DMS53 (cell line): ENCODE measurements around the gene POLDIP2.
A peak's percentile ranks its signal among the peaks of the same experiment; 100 is the strongest.

ENCODE experiments used
- DNase-seq: peaks from one replicate; lab custom pipeline; 2025; lab: John Stamatoyannopoulos, UW

The POLDIP2 gene

GRCh38 chr17:28335959-28336871 lies 21.1 kb downstream of the POLDIP2 start:
- DNase-seq, result peak; percentile 72

GRCh38 chr17:28335201-28335958 lies 21.9 kb downstream of the POLDIP2 start, which contains the start of the genes IFT20 and TNFAIP1:
Gene IFT20, minus strand, starts transcription at chr17:28335472. Its CDS starts 3,487 bp downstream, at chr17:28331985.
Gene TNFAIP1, plus strand, starts transcription at chr17:28335761. Its CDS starts 3,761 bp downstream, at chr17:28339522.
- peak; percentile 99 for DNase-seq

- DNase-seq, result peak; percentile 69
Observed at GRCh38 chr17:28334666-28335200, 22.6 kb downstream of the POLDIP2 start.

DNA sequence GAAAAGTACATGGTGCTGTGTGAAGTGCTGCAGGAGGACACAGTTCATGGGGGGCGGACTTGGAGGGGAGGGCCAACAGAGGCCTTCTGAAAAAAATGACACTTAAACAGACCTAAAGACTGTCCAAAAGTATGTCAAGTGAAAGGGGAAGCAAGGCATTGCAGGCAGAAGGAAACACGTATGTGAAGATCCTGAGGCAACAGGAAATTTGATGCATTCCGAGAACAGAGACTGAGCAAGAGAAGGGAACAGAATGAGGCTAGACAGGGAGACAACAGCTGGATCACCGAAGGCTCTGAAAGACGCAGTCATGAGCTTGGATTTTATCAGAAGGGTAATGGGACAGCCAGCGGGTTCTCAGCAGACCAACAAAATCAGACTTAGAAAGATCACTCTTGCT lies 23.2 kb downstream of the POLDIP2 start:
- no peak for DNase-seq

- DNase-seq, result no peak
Observed at GRCh38 chr17:28333083-28333746, 24.1 kb downstream of the POLDIP2 start.

DNA sequence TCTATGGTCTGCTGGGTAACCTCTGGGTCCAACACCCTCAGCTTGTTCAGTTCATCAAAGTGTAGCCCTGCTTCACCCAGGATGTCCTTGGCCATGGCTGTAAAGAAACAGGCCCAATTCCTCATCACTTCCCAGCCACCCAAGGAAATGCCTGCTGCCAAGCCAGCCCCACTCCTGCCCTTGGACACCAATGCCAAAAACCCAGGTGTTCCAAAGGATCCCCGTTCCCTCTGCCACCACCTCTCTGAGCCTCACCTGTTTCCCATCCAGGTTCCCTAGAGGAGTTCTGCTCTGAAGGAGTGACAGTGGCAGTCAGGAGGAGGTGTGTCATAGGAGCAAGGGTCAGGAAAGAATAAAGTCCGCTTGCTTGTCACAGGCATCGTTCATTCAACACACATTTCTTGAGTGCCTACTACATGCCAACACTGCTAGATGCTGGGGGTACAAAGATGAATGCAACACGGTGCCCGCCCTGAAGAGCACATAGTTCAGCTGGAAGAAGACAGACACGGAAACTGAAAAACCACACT lies 25.4 kb downstream of the POLDIP2 start:
- no peak for DNase-seq

- no peak for DNase-seq
Observed at GRCh38 chr17:28330671-28331070, 26.7 kb downstream of the POLDIP2 start.

- DNase-seq, result no peak
Observed at GRCh38 chr17:28328325-28328724, 29.0 kb downstream of the POLDIP2 start.

DNA sequence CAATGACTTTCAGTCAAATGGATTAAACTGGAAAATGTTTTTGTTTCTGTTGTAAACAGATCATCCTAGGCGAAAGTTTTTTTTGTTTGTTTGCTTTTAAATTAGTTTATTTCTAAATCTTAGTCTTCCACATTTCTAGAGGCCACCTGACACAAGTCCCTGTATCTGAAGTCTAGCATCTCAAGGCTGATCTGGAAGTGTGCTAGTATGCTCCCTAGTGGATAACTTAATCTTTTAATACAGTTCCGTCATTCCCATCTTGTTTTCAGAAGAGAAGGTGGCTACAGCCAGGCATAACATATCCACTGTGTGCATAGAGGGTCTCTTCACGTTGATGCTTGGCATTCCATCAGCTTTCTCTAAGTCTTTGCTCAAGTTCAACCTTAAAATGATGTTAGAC lies 29.6 kb downstream of the POLDIP2 start:
- no peak for DNase-seq

GRCh38 chr17:28327031-28327607 lies 30.2 kb downstream of the POLDIP2 start:
- DNase-seq, result peak; percentile 53

DNA sequence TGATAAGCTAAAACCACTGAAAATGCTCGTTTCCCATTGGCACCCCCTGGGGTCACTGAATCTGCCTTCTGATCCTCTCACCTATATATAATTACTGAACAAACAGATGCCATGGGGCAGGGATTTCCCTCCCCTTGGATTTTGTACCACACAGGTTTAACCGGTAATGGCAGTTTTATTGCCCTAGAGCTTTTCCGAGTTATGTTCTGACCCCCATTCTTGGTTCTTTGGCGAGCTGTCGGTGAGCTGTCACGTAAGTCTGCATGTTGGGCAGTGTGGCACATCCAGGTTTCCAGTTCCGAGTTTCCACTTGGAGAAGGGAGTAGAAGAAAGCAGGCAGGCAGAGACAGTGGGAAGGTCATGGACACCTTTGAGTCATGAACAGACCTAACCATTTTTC lies 31.2 kb downstream of the POLDIP2 start:
- peak; percentile 68 for DNase-seq

DNA sequence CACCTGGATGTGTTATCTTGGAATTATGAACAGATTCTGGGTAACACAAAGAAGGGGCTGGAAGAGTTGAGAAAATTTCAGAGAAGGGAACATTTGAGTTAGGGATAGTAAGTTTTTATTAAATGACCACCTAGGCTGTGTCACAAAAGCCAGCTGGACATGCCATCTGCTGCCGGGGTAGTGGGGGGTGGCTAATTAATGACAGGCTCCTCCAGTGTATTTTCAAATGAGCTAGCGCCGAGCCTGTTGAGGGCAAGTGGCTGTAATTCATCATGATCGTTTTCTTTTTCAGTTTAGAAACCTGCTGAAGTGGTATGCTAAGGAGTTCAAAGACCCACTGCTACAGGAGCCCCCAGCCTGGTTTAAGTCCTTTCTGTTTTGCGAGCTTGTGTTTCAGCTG lies 32.1 kb downstream of the POLDIP2 start:
- DNase-seq, result no peak

DNA sequence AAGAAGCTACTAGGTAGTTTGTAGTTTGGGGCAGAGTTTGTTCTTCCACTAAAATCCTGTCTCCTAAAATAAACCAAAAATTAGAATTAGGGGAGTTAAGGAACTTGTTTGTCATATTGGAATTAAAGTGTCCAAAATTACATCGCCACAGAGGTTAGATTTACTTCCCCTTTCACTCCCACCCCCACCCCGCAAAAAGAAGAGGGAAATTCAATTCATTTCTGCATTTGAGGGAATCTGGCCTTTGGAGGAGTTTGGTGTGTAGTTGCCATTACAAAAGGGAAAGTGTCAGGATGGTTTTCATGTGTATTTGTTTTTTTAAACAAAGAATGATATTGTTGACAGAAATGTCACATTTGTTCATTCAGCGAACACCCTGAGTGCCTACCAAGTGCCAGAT lies 32.5 kb downstream of the POLDIP2 start:
- no peak for DNase-seq

- no peak for DNase-seq
Observed at GRCh38 chr17:28324267-28324745, 33.0 kb downstream of the POLDIP2 start.

DNA sequence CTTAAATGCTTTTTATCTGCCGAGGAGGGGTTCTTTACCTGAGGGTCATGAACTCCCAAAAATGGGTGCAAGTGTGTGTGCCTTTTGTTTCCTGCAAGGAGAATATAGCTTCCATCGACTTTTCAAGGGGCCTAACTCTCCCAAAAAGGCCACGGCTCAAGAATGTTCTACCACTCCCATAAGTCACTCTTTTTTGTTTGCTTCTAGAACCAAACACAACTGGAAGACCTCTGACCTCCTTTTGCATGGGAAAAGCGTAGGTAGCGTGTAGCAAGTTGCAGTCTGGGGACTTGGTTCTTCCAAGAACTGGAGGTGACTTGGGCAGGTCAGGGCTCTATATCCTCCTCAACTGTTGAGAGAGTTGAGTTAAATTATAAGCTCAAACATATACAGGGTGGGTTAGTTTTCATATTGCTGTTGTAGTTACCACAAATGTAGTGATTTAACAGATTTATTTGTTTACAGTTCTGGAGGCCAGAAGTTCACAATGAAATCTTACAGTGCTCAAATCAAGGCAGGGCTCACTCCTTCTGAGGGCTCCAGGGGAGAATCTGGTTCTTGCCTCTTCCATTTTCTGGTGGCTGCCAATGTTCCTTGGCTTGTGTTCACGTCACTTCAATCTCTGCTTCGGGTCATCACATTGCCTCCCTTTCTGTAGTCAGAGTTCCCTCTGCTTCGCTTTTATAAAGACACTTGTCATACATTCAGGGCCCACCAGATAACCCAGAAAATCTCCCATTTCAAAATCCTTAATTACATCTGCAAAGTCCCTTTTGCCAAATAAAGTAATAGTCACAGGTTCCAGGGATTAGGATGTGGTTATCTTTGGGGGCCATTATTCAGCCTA lies 36.9 kb downstream of the POLDIP2 start:
- no peak for DNase-seq

DNA sequence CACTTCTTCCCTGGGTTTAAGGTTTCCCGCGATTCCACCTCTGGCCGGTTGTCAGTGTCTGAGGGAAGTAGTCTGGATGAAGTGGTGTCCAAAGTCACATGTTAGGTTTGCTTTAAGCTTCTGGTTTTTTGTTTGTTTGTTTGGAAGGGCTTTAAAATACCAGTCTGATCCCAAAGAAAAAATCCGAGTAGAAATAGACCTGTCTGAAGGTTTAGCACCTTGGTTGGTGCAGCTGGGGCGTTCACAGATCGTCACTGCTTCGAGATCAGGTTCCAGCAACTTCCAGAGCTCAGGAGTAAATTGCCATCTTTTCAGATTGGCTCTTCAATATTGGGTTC lies 37.8 kb downstream of the POLDIP2 start:
- DNase-seq, result peak; percentile 60

- peak; percentile 98 for DNase-seq
Observed at GRCh38 chr17:28318759-28319597, 38.3 kb downstream of the POLDIP2 start, which contains the start of gene TMEM97. Gene TMEM97, plus strand, starts transcription at chr17:28319200. Its CDS starts 40 bp downstream, at chr17:28319240.

- peak; percentile 49 for DNase-seq
Observed at GRCh38 chr17:28317966-28318758, 39.2 kb downstream of the POLDIP2 start.
